CD4-positive, alpha-beta T cell treated with Interleukin-2 at 100 ng/mL for 4 hours (primary cell): ENCODE results near the gene TMEM63C.

Experiments used
- DNase-seq: peaks from one replicate; pipeline ENCODE4 v3.0.0-alpha.2; 2020; ENCODE audit warnings: low spot score

The TMEM63C gene

GRCh38 chr14:77199590-77199989 lies 18.0 kb downstream of the TMEM63C start:
- no peak for DNase-seq

- no peak for DNase-seq
These were observed 18.9 kb downstream of the TMEM63C start for GRCh38 chr14:77200406-77200985.

- no peak for DNase-seq
These were observed 20.1 kb downstream of the TMEM63C start for GRCh38 chr14:77201696-77202095.

- DNase-seq: no peak
These were observed 22.2 kb downstream of the TMEM63C start for GRCh38 chr14:77203611-77204458.

- DNase-seq: no peak
These were observed 22.8 kb downstream of the TMEM63C start for GRCh38 chr14:77204459-77204771.

- no peak for DNase-seq
These were observed 23.3 kb downstream of the TMEM63C start for GRCh38 chr14:77204907-77205306.

- no peak for DNase-seq
These were observed 24.0 kb downstream of the TMEM63C start for GRCh38 chr14:77205566-77205965.

- no peak for DNase-seq
These were observed 24.7 kb downstream of the TMEM63C start for GRCh38 chr14:77206261-77206824.

GRCh38 chr14:77206877-77207389 lies 25.3 kb downstream of the TMEM63C start:
- no peak for DNase-seq

- peak; percentile 15 for DNase-seq
These were observed 26.8 kb downstream of the TMEM63C start for GRCh38 chr14:77208291-77208978.

GRCh38 chr14:77208979-77209318 lies 27.4 kb downstream of the TMEM63C start:
- no peak for DNase-seq

- no peak for DNase-seq
These were observed 30.7 kb downstream of the TMEM63C start for GRCh38 chr14:77212097-77212870.

- DNase-seq: no peak
These were observed 31.5 kb downstream of the TMEM63C start for GRCh38 chr14:77212943-77213678.

- DNase-seq: no peak
These were observed 32.0 kb downstream of the TMEM63C start for GRCh38 chr14:77213679-77214016.

GRCh38 chr14:77214216-77214615 lies 32.6 kb downstream of the TMEM63C start:
- DNase-seq: no peak

GRCh38 chr14:77217551-77217950 lies 36.0 kb downstream of the TMEM63C start:
- DNase-seq: no peak

- DNase-seq: no peak
These were observed 38.0 kb downstream of the TMEM63C start for GRCh38 chr14:77219591-77219990.

GRCh38 chr14:77220246-77221017 lies 38.8 kb downstream of the TMEM63C start:
- no peak for DNase-seq

GRCh38 chr14:77221241-77221871 lies 39.8 kb downstream of the TMEM63C start:
- DNase-seq: no peak

- no peak for DNase-seq
These were observed 41.1 kb downstream of the TMEM63C start for GRCh38 chr14:77222546-77223225.
